ENCODE measurements around the gene NFIA. TPM values are rescaled to one million over a fixed set of nuclear protein-coding genes. Genes with fewer than 3 reads are reported as not detected.

The NFIA gene
- total and polyA plus RNA-seq, 9 of the 15 experiments (the other 6 are each of a cell fraction or from before 2014, with no cell fraction given): 5.3 to 24.9 (median 9.8) TPM

GRCh38 chr1:61162520-61163258 lies 80.3 kb downstream of the NFIA start (continued):
- no peak for TF ChIP-seq PRPF4 (IDR thresholded peaks at IDR 0.05; ENCODE audit: insufficient read depth, low read depth, low read length, poor library complexity, severe bottlenecking)
- no peak for TF ChIP-seq HMGXB4 (CRISPR knock-in tag; IDR thresholded peaks at IDR 0.05)
- no peak for TF ChIP-seq HES1 (IDR thresholded peaks at IDR 0.05; ENCODE audit: low read depth)
- no peak for TF ChIP-seq ZNF146 (CRISPR knock-in tag; IDR thresholded peaks at IDR 0.05; ENCODE audit: unreplicated experiment)
- TF ChIP-seq MAFK (IDR thresholded peaks at IDR 0.05; ENCODE audit: low read length): 0 out of 2 replicates have a peak, but pooled peaks have one; percentile 5
- TF ChIP-seq EP300 (IDR thresholded peaks at IDR 0.05; ENCODE audit: low read length): peak; percentile 66; the same call in 1 of the 2 replicates
- TF ChIP-seq ZNF644 (tag; IDR thresholded peaks at IDR 0.05; ENCODE audit: low read depth): no peak
- TF ChIP-seq USF1 (CRISPR knock-in tag; IDR thresholded peaks at IDR 0.05): no peak
- no peak for TF ChIP-seq THRA (IDR thresholded peaks at IDR 0.05)
- TF ChIP-seq SMARCA5 (IDR thresholded peaks at IDR 0.05): no peak
- no peak for TF ChIP-seq ETS1 (conservative IDR thresholded peaks at IDR 0.05; ENCODE audit: control insufficient read depth, low read depth, low read length)
- TF ChIP-seq ARID1B (IDR thresholded peaks at IDR 0.05): peak; percentile 67
- peak; percentile 38; the same call in 1 of the 2 replicates for TF ChIP-seq FOSL1 (tag; conservative IDR thresholded peaks at IDR 0.05)
- peak; percentile 47 for TF ChIP-seq CXXC5 (CRISPR knock-in tag; IDR thresholded peaks at IDR 0.05)
- TF ChIP-seq CSDE1 (IDR thresholded peaks at IDR 0.05): no peak
- TF ChIP-seq ZNF175 (CRISPR knock-in tag; IDR thresholded peaks at IDR 0.05; ENCODE audit: low read depth): no peak
- peak; percentile 77 for TF ChIP-seq ZNF384 (IDR thresholded peaks at IDR 0.05; ENCODE audit: low read depth, low read length)
- no peak for TF ChIP-seq ZBTB5 (IDR thresholded peaks at IDR 0.05)
- TF ChIP-seq ZNF239 (CRISPR knock-in tag; IDR thresholded peaks at IDR 0.05): no peak
- TF ChIP-seq TGIF2 (CRISPR knock-in tag; IDR thresholded peaks at IDR 0.05): no peak
- TF ChIP-seq SMARCA4 (IDR thresholded peaks at IDR 0.05): peak; percentile 53; the same call in 1 of the 2 replicates
